ENCODE measurements around the gene KCNAB2.

DNA sequence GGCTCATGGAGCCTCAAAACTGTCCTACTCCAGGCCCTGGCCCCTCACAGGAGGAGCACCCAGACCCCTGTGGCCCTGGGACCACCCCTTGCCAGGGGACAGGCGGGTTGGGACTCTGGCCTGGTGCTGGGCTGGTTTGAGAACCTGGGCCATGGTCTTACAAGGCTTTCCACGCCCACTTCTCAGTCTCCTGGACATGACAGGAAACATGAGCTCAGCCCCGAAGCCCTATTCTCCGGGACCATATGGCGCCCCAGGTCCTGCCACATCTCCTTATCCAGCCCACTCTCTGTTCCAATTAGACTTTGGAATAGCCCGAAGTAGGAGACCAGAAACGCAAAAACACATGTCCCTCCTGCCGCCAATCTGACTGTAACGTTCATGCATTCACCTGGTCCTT lies 47.9 kb downstream of the KCNAB2 start:
- TF ChIP-seq, protein P1, sequence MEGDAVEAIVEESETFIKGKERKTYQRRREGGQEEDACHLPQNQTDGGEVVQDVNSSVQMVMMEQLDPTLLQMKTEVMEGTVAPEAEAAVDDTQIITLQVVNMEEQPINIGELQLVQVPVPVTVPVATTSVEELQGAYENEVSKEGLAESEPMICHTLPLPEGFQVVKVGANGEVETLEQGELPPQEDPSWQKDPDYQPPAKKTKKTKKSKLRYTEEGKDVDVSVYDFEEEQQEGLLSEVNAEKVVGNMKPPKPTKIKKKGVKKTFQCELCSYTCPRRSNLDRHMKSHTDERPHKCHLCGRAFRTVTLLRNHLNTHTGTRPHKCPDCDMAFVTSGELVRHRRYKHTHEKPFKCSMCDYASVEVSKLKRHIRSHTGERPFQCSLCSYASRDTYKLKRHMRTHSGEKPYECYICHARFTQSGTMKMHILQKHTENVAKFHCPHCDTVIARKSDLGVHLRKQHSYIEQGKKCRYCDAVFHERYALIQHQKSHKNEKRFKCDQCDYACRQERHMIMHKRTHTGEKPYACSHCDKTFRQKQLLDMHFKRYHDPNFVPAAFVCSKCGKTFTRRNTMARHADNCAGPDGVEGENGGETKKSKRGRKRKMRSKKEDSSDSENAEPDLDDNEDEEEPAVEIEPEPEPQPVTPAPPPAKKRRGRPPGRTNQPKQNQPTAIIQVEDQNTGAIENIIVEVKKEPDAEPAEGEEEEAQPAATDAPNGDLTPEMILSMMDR (IDR thresholded peaks at IDR 0.05): no peak
- TF ChIP-seq ZFX (IDR thresholded peaks at IDR 0.05; ENCODE audit: borderline replicate concordance): no peak
